Peyer's patch (tissue), 4 donors: Measurements from ENCODE around the gene PDCD6IP. TPM values are rescaled to one million over a fixed set of nuclear protein-coding genes. Genes with fewer than 3 reads are reported as not detected.

Experiments used
- DNase-seq, 3 donors: peaks; one replicate each; pipeline ENCODE4 v3.0.0-alpha.2; 2017 to 2019
- H3K27ac ChIP-seq, 4 donors: fragments of 200-600 bp; sonication (generic); one replicate each; pipeline ENCODE4 v1.5.1; 2016 to 2019
- H3K27me3 ChIP-seq, 2 donors: fragments of 200-600 bp; sonication (generic); one replicate each; pipeline ENCODE4 v1.5.1; 2019
- H3K36me3 ChIP-seq, 3 donors: fragments of 200-600 bp; sonication (generic); one replicate each; pipeline ENCODE4 v1.5.1; 2016 to 2019
- H3K4me1 ChIP-seq, 4 donors: fragments of 200-600 bp; sonication (generic); one replicate each; pipeline ENCODE4 v1.5.1; 2016 to 2019
- H3K4me3 ChIP-seq, 4 donors: fragments of 200-600 bp; sonication (generic); 1 replicate in 3 of 4; 2 replicates in 1 of 4; pipeline ENCODE4 v1.5.1; 2016 to 2019; ENCODE audit warnings: mild to moderate bottlenecking in 1 of 4
- H3K9me3 ChIP-seq, 4 donors: fragments of 200-600 bp; sonication (generic); one replicate each; pipeline ENCODE4 v1.5.1; 2016 to 2019; ENCODE audit warnings: mild to moderate bottlenecking in 1 of 4
- CTCF ChIP-seq, 6 experiments: fragments of 450-650 bp in 4 of 6; fragments of 200-600 bp in 2 of 6; sonication (generic) in 1 of 6; IDR thresholded peaks; one replicate each; pipeline ENCODE4 v1.5.1; 2017 to 2019; ENCODE audit warnings: antibody characterized with exemption in 6 of 6, mild to moderate bottlenecking in 3 of 6, moderate library complexity in 1 of 6
- POLR2A ChIP-seq, 2 donors: fragments of 450-650 bp; IDR thresholded peaks; one replicate each; pipeline ENCODE4 v1.5.1; 2017; ENCODE audit warnings: antibody characterized with exemption in 2 of 2, mild to moderate bottlenecking in 2 of 2, moderate library complexity in 2 of 2
- total RNA-seq, 4 donors: library from RNA; depleted of rRNA; stranded (reverse); fragments of >200 nt; gene quantifications; one replicate each; pipeline ENCODE4 v1.1.0, GENCODE V29; 2016

Gene PDCD6IP
- total RNA-seq, 4 donors from 2014 or later: 49.5 to 151 (median 136) TPM

GRCh38 chr3:33807191-33807590, 8.8 kb downstream of the PDCD6IP start:
- Histone ChIP-seq H3K27me3 (no peaks in the 10 kb centered on the region), H3K27ac (peak overlapping the region in 2 of 4 donors; percentile 13 to 23), H3K4me1 (peaks cover 0 to 44% (median 0%) of the 10 kb centered on the region in 4 donors), H3K36me3 (peaks cover 0 to 9% (median 0%) of the 10 kb centered on the region in 3 donors), H3K9me3 (no peaks in the 10 kb centered on the region), H3K4me3 (no peak overlapping the region)
- TF ChIP-seq POLR2A (IDR thresholded peaks at IDR 0.05) (no peak), CTCF (IDR thresholded peaks at IDR 0.05) (no peak)
- no peak for DNase-seq

GRCh38 chr3:33808559-33808958, 10.1 kb downstream of the PDCD6IP start:
- Histone ChIP-seq H3K4me1 (peaks cover 0 to 37% (median 0%) of the 10 kb centered on the region in 4 donors), H3K9me3 (no peaks in the 10 kb centered on the region), H3K27me3 (no peaks in the 10 kb centered on the region), H3K27ac (no peak overlapping the region), H3K4me3 (no peak overlapping the region), H3K36me3 (peaks cover 0 to 13% (median 0%) of the 10 kb centered on the region in 3 donors)
- no peak for TF ChIP-seq POLR2A (IDR thresholded peaks at IDR 0.05)
- TF ChIP-seq CTCF (IDR thresholded peaks at IDR 0.05): no peak
- DNase-seq: no peak

GRCh38 chr3:33810545-33810944, 12.1 kb downstream of the PDCD6IP start:
- H3K4me1 ChIP-seq: peaks cover 0 to 35% (median 0%) of the 10 kb centered on the region in 4 donors
- no peaks in the 10 kb centered on the region for H3K27me3 ChIP-seq
- H3K36me3 ChIP-seq: peaks cover 0 to 22% (median 0%) of the 10 kb centered on the region in 3 donors
- H3K27ac ChIP-seq: no peak overlapping the region
- H3K9me3 ChIP-seq: no peaks in the 10 kb centered on the region
- TF ChIP-seq CTCF (IDR thresholded peaks at IDR 0.05): no peak
- no peak for TF ChIP-seq POLR2A (IDR thresholded peaks at IDR 0.05)
- DNase-seq: no peak
- no peak overlapping the region for H3K4me3 ChIP-seq

GRCh38 chr3:33821989-33822388, 23.6 kb downstream of the PDCD6IP start:
- no peak overlapping the region for H3K27ac ChIP-seq
- no peak for TF ChIP-seq CTCF (IDR thresholded peaks at IDR 0.05)
- TF ChIP-seq POLR2A (IDR thresholded peaks at IDR 0.05): no peak
- H3K4me1 ChIP-seq: no peaks in the 10 kb centered on the region
- no peaks in the 10 kb centered on the region for H3K27me3 ChIP-seq
- DNase-seq: no peak
- H3K36me3 ChIP-seq: peaks cover 0 to 63% (median 4%) of the 10 kb centered on the region in 3 donors
- H3K9me3 ChIP-seq: no peaks in the 10 kb centered on the region
- no peak overlapping the region for H3K4me3 ChIP-seq

GRCh38 chr3:33823821-33824220, 25.4 kb downstream of the PDCD6IP start:
- DNase-seq: no peak
- no peak for TF ChIP-seq POLR2A (IDR thresholded peaks at IDR 0.05)
- TF ChIP-seq CTCF (IDR thresholded peaks at IDR 0.05): no peak
- Histone ChIP-seq H3K4me3 (no peak overlapping the region), H3K27ac (no peak overlapping the region), H3K4me1 (no peaks in the 10 kb centered on the region), H3K36me3 (peaks cover 0 to 77% (median 4%) of the 10 kb centered on the region in 3 donors), H3K27me3 (no peaks in the 10 kb centered on the region), H3K9me3 (no peaks in the 10 kb centered on the region)

GRCh38 chr3:33825111-33825510, 26.7 kb downstream of the PDCD6IP start:
- no peak for DNase-seq
- Histone ChIP-seq H3K4me1 (no peaks in the 10 kb centered on the region), H3K27me3 (no peaks in the 10 kb centered on the region), H3K36me3 (peaks cover 0 to 85% (median 4%) of the 10 kb centered on the region in 3 donors), H3K9me3 (no peaks in the 10 kb centered on the region), H3K4me3 (no peak overlapping the region), H3K27ac (no peak overlapping the region)
- TF ChIP-seq POLR2A (IDR thresholded peaks at IDR 0.05): no peak
- no peak for TF ChIP-seq CTCF (IDR thresholded peaks at IDR 0.05)
